SU-DHL-6 (cell line): ENCODE data around the gene JAML.

Experiments
- H2AFZ ChIP-seq: fragments of 200-600 bp; sonication (generic); 2 replicates; pipeline ENCODE4 v1.6.1; 2014; ENCODE audit warnings: low read depth, mild to moderate bottlenecking, moderate library complexity, mixed read lengths, antibody characterized with exemption, low read length; ENCODE audit not compliant: severe bottlenecking
- H3F3A ChIP-seq: fragments of 200-600 bp; shearing (Covaris generic); 2 replicates; pipeline ENCODE4 v1.6.0; 2016; ENCODE audit warnings: antibody characterized with exemption, mild to moderate bottlenecking; ENCODE audit not compliant: insufficient read depth
- H3K27ac ChIP-seq: fragments of 200-600 bp; sonication (generic); 2 replicates; pipeline ENCODE4 v1.5.1; 2016; ENCODE audit warnings: low read depth, mild to moderate bottlenecking, low read length, moderate library complexity, mixed read lengths
- H3K27me3 ChIP-seq: fragments of 200-600 bp; sonication (generic), shearing (Covaris generic); 2 replicates; pipeline ENCODE4 v1.6.0; 2014; ENCODE audit warnings: mild to moderate bottlenecking, low read length
- H3K36me3 ChIP-seq: fragments of 200-600 bp; sonication (generic); 2 replicates; pipeline ENCODE4 v1.6.1; 2014; ENCODE audit warnings: mild to moderate bottlenecking, low read length, mixed read lengths
- H3K4me2 ChIP-seq: fragments of 300-600, 200-600 bp; shearing (Covaris generic), sonication (generic); 2 replicates; pipeline ENCODE4 v1.6.0; 2014; ENCODE audit warnings: low read length, low read depth, mild to moderate bottlenecking; ENCODE audit not compliant: poor library complexity, severe bottlenecking
- H3K4me3 ChIP-seq: fragments of 200-600 bp; sonication (generic); 2 replicates; pipeline ENCODE4 v1.5.1; 2014; ENCODE audit warnings: antibody characterized with exemption, low read length, mild to moderate bottlenecking, mixed read lengths; ENCODE audit not compliant: insufficient read depth, poor library complexity, severe bottlenecking
- H3K79me2 ChIP-seq: fragments of 200-600 bp; sonication (generic); 2 replicates; pipeline ENCODE4 v1.6.1; 2014; ENCODE audit warnings: mild to moderate bottlenecking, low read length, moderate library complexity; ENCODE audit not compliant: insufficient read depth
- H3K9ac ChIP-seq: fragments of 200-600 bp; sonication (generic); 2 replicates; pipeline ENCODE4 v1.7.0; 2014; ENCODE audit warnings: mild to moderate bottlenecking, low read length
- H3K9me2 ChIP-seq: fragments of 200-600 bp; sonication (generic); replicated peaks from 2 replicates; pipeline ENCODE4 v1.6.1; 2014; ENCODE audit warnings: low read length; ENCODE audit not compliant: insufficient read depth
- H3K9me3 ChIP-seq: fragments of 200-600 bp; sonication (generic); 2 replicates; pipeline ENCODE4 v1.6.1; 2014; ENCODE audit warnings: low read length, mixed read lengths; ENCODE audit not compliant: insufficient read depth
- H4K20me1 ChIP-seq: fragments of 200-600 bp; sonication (generic); 2 replicates; pipeline ENCODE4 v1.6.1; 2014; ENCODE audit warnings: low read depth, mild to moderate bottlenecking, antibody characterized with exemption, low read length, moderate library complexity, mixed read lengths
- CTCF ChIP-seq: fragments of 200-600 bp; sonication (generic); IDR thresholded peaks from one replicate; pipeline ENCODE4 v1.5.1; 2017; ENCODE audit warnings: antibody characterized with exemption, mild to moderate bottlenecking, low read length, moderate library complexity; ENCODE audit not compliant: insufficient read depth, poor library complexity, severe bottlenecking
- EZH2phosphoT487 ChIP-seq: fragments of 200-600 bp; sonication (generic), shearing (Covaris generic); conservative IDR thresholded peaks from 2 replicates; pipeline ENCODE4 v1.6.1; 2018; ENCODE audit warnings: mild to moderate bottlenecking, antibody characterized with exemption, low read length, moderate library complexity, mixed read lengths

Gene JAML

GRCh38 chr11:118199135-118199534, 25.7 kb downstream of the JAML start:
- Histone ChIP-seq H3K27me3 (no peaks in the 10 kb centered on the region), H3K27ac (no peak overlapping the region), H3K79me2 (no peaks in the 10 kb centered on the region), H3K9me2 (no peaks in the 10 kb centered on the region), H3K36me3 (no peaks in the 10 kb centered on the region), H3K4me3 (no peak overlapping the region), H3K9me3 (no peaks in the 10 kb centered on the region), H3K4me2 (no peak overlapping the region), H4K20me1 (no peaks in the 10 kb centered on the region), H3F3A (no peaks in the 10 kb centered on the region), H2AFZ (no peak overlapping the region), H3K9ac (no peak overlapping the region)
- TF ChIP-seq CTCF = no peak
- TF ChIP-seq EZH2phosphoT487 = no peak

GRCh38 chr11:118198370-118198769, 26.4 kb downstream of the JAML start:
- H3K4me3 ChIP-seq = no peak overlapping the region

GRCh38 chr11:118194835-118195627, 29.8 kb downstream of the JAML start:
- H3K27ac ChIP-seq = no peak overlapping the region
- no peak overlapping the region for H3K9ac ChIP-seq
- H3K79me2 ChIP-seq = no peaks in the 10 kb centered on the region
- no peaks in the 10 kb centered on the region for H3K36me3 ChIP-seq
- no peaks in the 10 kb centered on the region for H3K27me3 ChIP-seq
- no peak overlapping the region for H2AFZ ChIP-seq
- TF ChIP-seq CTCF (no peak), EZH2phosphoT487 (no peak)
- H3K4me2 ChIP-seq = no peak overlapping the region
- no peaks in the 10 kb centered on the region for H4K20me1 ChIP-seq
- H3K9me2 ChIP-seq = no peaks in the 10 kb centered on the region
- no peaks in the 10 kb centered on the region for H3F3A ChIP-seq
- no peaks in the 10 kb centered on the region for H3K9me3 ChIP-seq
- H3K4me3 ChIP-seq = no peak overlapping the region

More at GRCh38 chr11:118198370-118198769, 26.4 kb downstream of the JAML start:
- Histone ChIP-seq H3K79me2 (no peaks in the 10 kb centered on the region), H3K27me3 (no peaks in the 10 kb centered on the region), H4K20me1 (no peaks in the 10 kb centered on the region), H3K36me3 (no peaks in the 10 kb centered on the region), H3F3A (no peaks in the 10 kb centered on the region), H2AFZ (peak overlapping the region; percentile 34), H3K9me3 (no peaks in the 10 kb centered on the region), H3K4me2 (peak overlapping the region; percentile 21), H3K27ac (no peak overlapping the region), H3K9ac (no peak overlapping the region; the same call in 1 of the 2 replicates), H3K9me2 (no peaks in the 10 kb centered on the region)
- TF ChIP-seq CTCF (peak; percentile 84), EZH2phosphoT487 (no peak)
